GM19035 (cell line): ENCODE results near the gene CRLF3.
"Not testable (repeated sequence)": the region's sequence is repeated elsewhere in the genome, so short reads cannot be mapped to it uniquely, and the experiment has no call there.

Source experiments
- ATAC-seq: cut with Tn5 transposase; IDR thresholded peaks from one replicate; pipeline ENCODE4 v1.9.1; 2021; ENCODE audit not compliant: unreplicated experiment

The CRLF3 gene

DNA sequence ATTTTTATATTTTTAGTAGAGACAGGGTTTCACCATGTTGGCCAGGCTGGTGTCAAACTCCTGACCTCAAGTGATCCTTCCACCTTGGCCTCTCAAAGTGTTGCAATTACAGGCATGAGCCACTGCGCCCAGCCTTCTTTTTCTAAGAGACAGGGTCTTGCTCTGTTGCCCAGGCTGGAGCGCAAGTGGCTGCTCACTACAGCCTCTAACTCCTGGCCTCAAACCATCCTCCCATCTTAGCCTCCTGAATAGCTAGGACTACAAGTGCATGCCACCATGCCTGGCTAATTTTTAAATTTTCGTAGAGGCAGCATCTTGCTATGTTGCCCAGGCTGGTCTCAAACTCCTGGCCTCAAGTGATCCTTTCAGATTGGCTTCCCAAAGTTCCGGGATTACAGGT is 76.9 kb downstream of the CRLF3 start:
- ATAC-seq, result not testable (repeated sequence)

GRCh38 chr17:30742669-30743068 is 81.8 kb downstream of the CRLF3 start:
- ATAC-seq, result not testable (repeated sequence)

GRCh38 chr17:30736371-30736770 is 88.1 kb downstream of the CRLF3 start:
- not testable (repeated sequence) for ATAC-seq

DNA sequence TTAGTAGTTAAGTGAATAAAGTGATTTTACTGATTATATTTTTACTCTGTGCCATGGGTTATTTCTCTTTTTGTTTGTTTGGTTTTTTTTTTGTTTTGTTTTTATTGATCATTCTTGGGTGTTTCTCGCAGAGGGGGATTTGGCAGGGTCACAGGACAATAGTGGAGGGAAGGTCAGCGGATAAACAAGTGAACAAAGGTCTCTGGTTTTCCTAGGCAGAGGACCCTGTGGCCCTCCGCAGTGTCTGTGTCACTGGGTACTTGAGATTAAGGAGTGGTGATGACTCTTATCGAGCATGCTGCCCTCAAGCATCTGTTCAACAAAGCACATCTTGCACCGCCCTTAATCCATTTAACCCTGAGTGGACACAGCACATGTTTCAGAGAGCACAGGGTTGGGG is 88.8 kb downstream of the CRLF3 start:
- not testable (repeated sequence) for ATAC-seq

DNA sequence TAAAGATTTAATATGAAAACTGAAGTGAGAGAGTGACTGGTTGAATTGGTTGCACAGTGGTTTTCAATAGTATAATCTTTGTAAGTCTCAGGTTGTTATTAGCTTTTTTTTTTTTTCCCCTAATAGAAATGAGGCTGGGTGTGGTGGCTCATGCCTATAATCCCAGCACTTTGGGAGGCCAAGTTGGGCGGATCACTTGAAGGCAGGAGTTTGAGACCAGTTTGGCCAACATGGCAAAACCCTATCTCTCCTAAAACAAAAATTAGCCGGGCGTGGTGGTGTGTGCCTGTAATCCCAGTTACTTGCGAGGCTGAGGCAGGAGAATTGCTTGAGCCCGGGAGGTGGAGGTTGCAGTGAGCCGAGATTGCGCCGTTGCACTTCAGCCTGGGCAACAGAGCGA is 89.3 kb downstream of the CRLF3 start:
- ATAC-seq, result not testable (repeated sequence)

- ATAC-seq, result not testable (repeated sequence)
These were observed 90.3 kb downstream of the CRLF3 start for GRCh38 chr17:30734153-30734552.
